Measurements from ENCODE around the gene SAMD8. TPM values are rescaled to one million over a fixed set of nuclear protein-coding genes. Genes with fewer than 3 reads are reported as not detected.

Gene SAMD8
- total and polyA plus RNA-seq, 2 of the 8 experiments (the other 6 are each of a cell fraction or from before 2014, with no cell fraction given) = 11.7 to 20.9 TPM

- Histone ChIP-seq H3K56ac (replicated peaks; ENCODE audit: insufficient read length, low read depth, low read length) (no peak overlapping the region), H3K27ac (ENCODE audit: low read depth, low read length) (no peak overlapping the region), H2BK15ac (ENCODE audit: low read length) (no peak overlapping the region), H2BK5ac (ENCODE audit: low read depth, low read length) (no peak overlapping the region), H3K23me2 (ENCODE audit: low read depth, low read length) (0 out of 2 replicates have a peak, but pooled peaks cover 2% of the 10 kb centered on the region), H2AFZ (ENCODE audit: low read length) (no peak overlapping the region), H3K4me3 (ENCODE audit: extremely low read depth in 1 of 4, insufficient read depth in 2 of 4, low read depth in 3 of 4, low read length in 4 of 4) (no peak overlapping the region), H4K91ac (replicated peaks; ENCODE audit: insufficient read length, low read length) (no peak overlapping the region), H3K79me1 (ENCODE audit: low read depth, low read length) (no peaks in the 10 kb centered on the region), H3K9me3 (ENCODE audit: insufficient read depth in 2 of 2, low read depth in 1 of 2, low read length in 1 of 2) (no peaks in the 10 kb centered on the region), H3K27me3 (replicated peaks in 1 of 4; ENCODE audit: control insufficient read depth in 3 of 4, extremely low read depth in 1 of 4, insufficient read depth in 3 of 4, low read length in 3 of 4) (no peaks in the 10 kb centered on the region), H4K20me1 (replicated peaks in 1 of 2; ENCODE audit: control insufficient read depth in 1 of 2, insufficient read depth in 2 of 2, low read length in 2 of 2) (no peaks in the 10 kb centered on the region), H3K4ac (replicated peaks; ENCODE audit: insufficient read length, low read depth, low read length) (no peak overlapping the region), H3K79me2 (ENCODE audit: control insufficient read depth in 1 of 2, insufficient read depth in 2 of 2, low read length in 2 of 2) (peaks cover 0 to 4% of the 10 kb centered on the region in 2 experiments; a peak in 1 of 4 replicates), H4K5ac (ENCODE audit: insufficient read length, low read depth, low read length) (no peak overlapping the region), H2BK20ac (ENCODE audit: low read length) (no peak overlapping the region), H3K14ac (ENCODE audit: insufficient read length) (no peak overlapping the region), H2BK120ac (replicated peaks; ENCODE audit: low read depth, low read length) (no peak overlapping the region), H3K36me3 (ENCODE audit: control insufficient read depth in 2 of 4, insufficient read depth in 4 of 4, low read length in 3 of 4) (no peaks in the 10 kb centered on the region; a peak in 1 of 8 replicates), H3K4me1 (replicated peaks in 1 of 4; ENCODE audit: control insufficient read depth in 3 of 4, insufficient read depth in 4 of 4, low read length in 3 of 4) (no peaks in the 10 kb centered on the region), H3K9ac (replicated peaks in 1 of 4; ENCODE audit: extremely low read depth in 1 of 4, low read depth in 3 of 4, low read length in 3 of 4) (no peak overlapping the region), H3K4me2 (ENCODE audit: insufficient read depth in 1 of 2, low read depth in 2 of 2, low read length in 2 of 2) (no peak overlapping the region), H3K18ac (ENCODE audit: extremely low read depth, low read length) (no peak overlapping the region), H3K23ac (ENCODE audit: insufficient read length) (no peak overlapping the region), H2BK12ac (ENCODE audit: low read depth, low read length) (no peak overlapping the region), H2AK5ac (ENCODE audit: low read depth, low read length) (no peak overlapping the region), H4K8ac (ENCODE audit: extremely low read depth, insufficient read depth, low read length) (no peak overlapping the region)
- CTCF ChIA-PET (ENCODE audit: partially characterized antibody) = interaction anchor here (0.6 to 0.7 kb wide), 2 partner anchors 220 to 1310 kb away, joined by 3 read pairs; no protein-coding TSS in a partner anchor
- no peak for TF ChIP-seq KDM5A (IDR thresholded peaks at IDR 0.05; ENCODE audit: low read length)
- no peak for TF ChIP-seq NRF1 (IDR thresholded peaks at IDR 0.05; ENCODE audit: low read depth, low read length)
- TF ChIP-seq RNF2 (IDR thresholded peaks at IDR 0.05; ENCODE audit: borderline replicate concordance, low read depth, low read length, missing control alignments, poor library complexity, severe bottlenecking) = no peak
- no peak for TF ChIP-seq EZH2 (IDR thresholded peaks at IDR 0.05; ENCODE audit: low read depth, low read length, severe bottlenecking)
- TF ChIP-seq ATF3 (IDR thresholded peaks at IDR 0.05; ENCODE audit: insufficient read depth, low read depth, low read length) = no peak
- no peak for TF ChIP-seq RBBP5 (IDR thresholded peaks at IDR 0.05; ENCODE audit: borderline replicate concordance, low read depth, low read length)
- TF ChIP-seq POLR2A (IDR thresholded peaks at IDR 0.05; ENCODE audit: control extremely low read depth in 1 of 2, low read depth in 2 of 2, low read length in 2 of 2) = no peak
- TF ChIP-seq TCF12 (IDR thresholded peaks at IDR 0.05; ENCODE audit: low read depth, low read length) = no peak
- DNase-seq (ENCODE audit: low read depth in 1 of 2, low spot score in 2 of 2) (no peak), FAIRE-seq (no peak)
- POLR2A ChIA-PET (ENCODE audit: partially characterized antibody) = no interaction called here
- 92% methylated on average over 4 of the region's 4 CpGs; no CpG with 5 or more reads in 1 of the 2 experiments for WGBS, 2 experiments (ENCODE audit: extremely low coverage in 1 of 2, insufficient coverage in 1 of 2, insufficient read length in 1 of 2, insufficient replicate concordance in 2 of 2, low coverage in 1 of 2, low lambda C conversion rate in 2 of 2, missing lambda C conversion rate in 1 of 2)
These were observed 48.1 kb downstream of the SAMD8 start for GRCh38 chr10:75159519-75159918.

Measured in H1 (cell line).